Liver (tissue), 3 donors: Measurements from ENCODE around the gene SGPP1.

Source experiments
- EGR1 ChIP-seq, 2 donors: IDR thresholded peaks; 2 replicates each; pipeline ENCODE4 v1.6.1; 2016 to 2018; ENCODE audit warnings: antibody characterized with exemption in 2 of 2, low read depth in 2 of 2
- FOXA1 ChIP-seq: IDR thresholded peaks from 2 replicates; pipeline ENCODE4 v1.6.1; 2016; ENCODE audit warnings: antibody characterized with exemption
- NR2F2 ChIP-seq: IDR thresholded peaks from 2 replicates; pipeline ENCODE4 v1.6.1; 2016; ENCODE audit warnings: antibody characterized with exemption
- RAD21 ChIP-seq, 2 donors: IDR thresholded peaks; 2 replicates each; pipeline ENCODE4 v1.6.1; 2016; ENCODE audit warnings: antibody characterized with exemption in 2 of 2, mild to moderate bottlenecking in 2 of 2
- TF ChIP-seq, protein P1 (sequence below): IDR thresholded peaks from 2 replicates; pipeline ENCODE4 v1.6.1; 2016; ENCODE audit warnings: antibody characterized with exemption
- TF ChIP-seq, protein P2 (sequence below): IDR thresholded peaks from 2 replicates; pipeline ENCODE4 v1.6.1; 2016; ENCODE audit warnings: antibody characterized with exemption
- TF ChIP-seq, protein P3 (sequence below): fragments of 150-350 bp; IDR thresholded peaks from 2 replicates; pipeline ENCODE4 v1.5.1; 2017; ENCODE audit warnings: improper control_type of control experiment, low read depth, low read length; ENCODE audit not compliant: missing input control
- TF ChIP-seq, protein P4 (sequence below): IDR thresholded peaks from 2 replicates; pipeline ENCODE4 v1.6.1; 2016; ENCODE audit warnings: antibody characterized with exemption
- donor health status: healthy.
- donor health status: healthy.

DNA sequence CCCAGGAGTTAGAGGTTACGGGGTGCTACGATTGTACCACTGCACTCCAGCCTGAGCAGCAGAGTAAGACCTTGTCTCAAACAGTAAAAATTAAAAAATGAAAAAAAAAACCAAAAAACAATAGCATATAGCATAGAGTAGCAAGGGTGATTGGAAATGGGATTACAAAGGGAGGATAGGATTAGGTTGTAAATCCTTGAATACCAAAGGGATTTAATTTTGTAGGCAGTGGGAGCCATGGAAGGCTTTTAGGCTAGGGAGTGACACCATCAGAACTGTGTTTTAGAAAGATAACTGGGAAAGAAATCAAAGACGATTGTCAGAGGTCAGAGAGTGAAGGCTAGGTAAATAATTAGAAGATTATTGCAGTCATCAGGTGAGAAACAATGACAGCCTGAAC lies 2.8 kb upstream of the SGPP1 start:
- no peak for TF ChIP-seq FOXA1
- TF ChIP-seq, protein P1, sequence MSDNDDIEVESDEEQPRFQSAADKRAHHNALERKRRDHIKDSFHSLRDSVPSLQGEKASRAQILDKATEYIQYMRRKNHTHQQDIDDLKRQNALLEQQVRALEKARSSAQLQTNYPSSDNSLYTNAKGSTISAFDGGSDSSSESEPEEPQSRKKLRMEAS = no peak
- TF ChIP-seq, protein P2, sequence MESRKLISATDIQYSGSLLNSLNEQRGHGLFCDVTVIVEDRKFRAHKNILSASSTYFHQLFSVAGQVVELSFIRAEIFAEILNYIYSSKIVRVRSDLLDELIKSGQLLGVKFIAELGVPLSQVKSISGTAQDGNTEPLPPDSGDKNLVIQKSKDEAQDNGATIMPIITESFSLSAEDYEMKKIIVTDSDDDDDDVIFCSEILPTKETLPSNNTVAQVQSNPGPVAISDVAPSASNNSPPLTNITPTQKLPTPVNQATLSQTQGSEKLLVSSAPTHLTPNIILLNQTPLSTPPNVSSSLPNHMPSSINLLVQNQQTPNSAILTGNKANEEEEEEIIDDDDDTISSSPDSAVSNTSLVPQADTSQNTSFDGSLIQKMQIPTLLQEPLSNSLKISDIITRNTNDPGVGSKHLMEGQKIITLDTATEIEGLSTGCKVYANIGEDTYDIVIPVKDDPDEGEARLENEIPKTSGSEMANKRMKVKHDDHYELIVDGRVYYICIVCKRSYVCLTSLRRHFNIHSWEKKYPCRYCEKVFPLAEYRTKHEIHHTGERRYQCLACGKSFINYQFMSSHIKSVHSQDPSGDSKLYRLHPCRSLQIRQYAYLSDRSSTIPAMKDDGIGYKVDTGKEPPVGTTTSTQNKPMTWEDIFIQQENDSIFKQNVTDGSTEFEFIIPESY = no peak
- TF ChIP-seq EGR1 (IDR thresholded peaks at IDR 0.05; ENCODE audit: low read depth in 2 of 2) = no peak
- TF ChIP-seq, protein P3, sequence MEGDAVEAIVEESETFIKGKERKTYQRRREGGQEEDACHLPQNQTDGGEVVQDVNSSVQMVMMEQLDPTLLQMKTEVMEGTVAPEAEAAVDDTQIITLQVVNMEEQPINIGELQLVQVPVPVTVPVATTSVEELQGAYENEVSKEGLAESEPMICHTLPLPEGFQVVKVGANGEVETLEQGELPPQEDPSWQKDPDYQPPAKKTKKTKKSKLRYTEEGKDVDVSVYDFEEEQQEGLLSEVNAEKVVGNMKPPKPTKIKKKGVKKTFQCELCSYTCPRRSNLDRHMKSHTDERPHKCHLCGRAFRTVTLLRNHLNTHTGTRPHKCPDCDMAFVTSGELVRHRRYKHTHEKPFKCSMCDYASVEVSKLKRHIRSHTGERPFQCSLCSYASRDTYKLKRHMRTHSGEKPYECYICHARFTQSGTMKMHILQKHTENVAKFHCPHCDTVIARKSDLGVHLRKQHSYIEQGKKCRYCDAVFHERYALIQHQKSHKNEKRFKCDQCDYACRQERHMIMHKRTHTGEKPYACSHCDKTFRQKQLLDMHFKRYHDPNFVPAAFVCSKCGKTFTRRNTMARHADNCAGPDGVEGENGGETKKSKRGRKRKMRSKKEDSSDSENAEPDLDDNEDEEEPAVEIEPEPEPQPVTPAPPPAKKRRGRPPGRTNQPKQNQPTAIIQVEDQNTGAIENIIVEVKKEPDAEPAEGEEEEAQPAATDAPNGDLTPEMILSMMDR = no peak
- TF ChIP-seq NR2F2 = no peak
- TF ChIP-seq RAD21 (IDR thresholded peaks at IDR 0.05) = no peak
- TF ChIP-seq, protein P4, sequence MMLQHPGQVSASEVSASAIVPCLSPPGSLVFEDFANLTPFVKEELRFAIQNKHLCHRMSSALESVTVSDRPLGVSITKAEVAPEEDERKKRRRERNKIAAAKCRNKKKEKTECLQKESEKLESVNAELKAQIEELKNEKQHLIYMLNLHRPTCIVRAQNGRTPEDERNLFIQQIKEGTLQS = no peak
